ENCODE measurements around the gene CMTR1. TPM values are rescaled to one million over a fixed set of nuclear protein-coding genes. Genes with fewer than 3 reads are reported as not detected.

CMTR1 gene
- total and polyA plus RNA-seq, 2 of the 13 experiments (the other 11 are each of a cell fraction or from before 2014, with no cell fraction given): 19.7 to 55.2 TPM

- BruUV-seq (replicated peaks): no TSS peak
- TF ChIP-seq KDM4B (CRISPR knock-in tag; IDR thresholded peaks at IDR 0.05): no peak
- TF ChIP-seq SETDB1 (CRISPR knock-in tag; IDR thresholded peaks at IDR 0.05; ENCODE audit: borderline replicate concordance): no peak
- no peak for TF ChIP-seq ZNF30 (CRISPR knock-in tag; IDR thresholded peaks at IDR 0.05)
- TF ChIP-seq GTF2F1 (IDR thresholded peaks at IDR 0.05; ENCODE audit: low read length): no peak
- no peak for TF ChIP-seq TFAP4 (IDR thresholded peaks at IDR 0.05; ENCODE audit: borderline replicate concordance, low read depth)
- TF ChIP-seq ZEB1 (IDR thresholded peaks at IDR 0.05; ENCODE audit: insufficient replicate concordance, low read depth): no peak
- no peak for TF ChIP-seq FOSL1 (CRISPR knock-in tag; IDR thresholded peaks at IDR 0.05; ENCODE audit: borderline replicate concordance)
- TF ChIP-seq POLR2G (IDR thresholded peaks at IDR 0.05; ENCODE audit: low read depth, low read length): no peak
- POLR2A ChIA-PET: no interaction called here
- Histone ChIP-seq H3K27me3 (ENCODE audit: control insufficient read depth in 1 of 2, insufficient read depth in 2 of 2, low read length in 2 of 2) (peaks cover 0 to 14% of the 10 kb centered on the region in 2 experiments; a peak in 3 of 5 replicates), H3K9me3 (ENCODE audit: low read length) (no peaks in the 10 kb centered on the region), H3K4me2 (ENCODE audit: low read depth, low read length) (no peak overlapping the region), H3K27ac (ENCODE audit: extremely low read length, insufficient read depth, low read length) (no peak overlapping the region), H3K9ac (ENCODE audit: insufficient read depth, low read depth, low read length) (no peak overlapping the region), H3K4me3 (replicated peaks in 1 of 3; ENCODE audit: insufficient read depth in 1 of 3, low read depth in 2 of 3, low read length in 3 of 3) (no peak overlapping the region), H2AFZ (ENCODE audit: low read length) (no peak overlapping the region), H3K4me1 (ENCODE audit: insufficient read depth, low read length) (no peaks in the 10 kb centered on the region), H3K36me3 (replicated peaks in 1 of 2; ENCODE audit: control insufficient read depth in 1 of 2, insufficient read depth in 2 of 2, low read length in 2 of 2) (no peaks in the 10 kb centered on the region), H4K20me1 (ENCODE audit: insufficient read depth, low read length) (no peaks in the 10 kb centered on the region; the same call in 1 of the 2 replicates), H3K79me2 (ENCODE audit: insufficient read depth, low read length) (no peaks in the 10 kb centered on the region)
- WGBS (ENCODE audit: low lambda C conversion rate): 42% methylated on average over 4 of the region's 4 CpGs
- DNase-seq (ENCODE audit: low spot score) (no peak), FAIRE-seq (no peak), ATAC-seq (no peak)
- CTCF ChIA-PET (ENCODE audit: low intra/inter-chr PET ratio, low total read pairs): no interaction called here
- in situ Hi-C loops (cut with HindIII; ENCODE audit: extremely low pct_ligation_motif_present, low pct_unique_long_range_greater_than_20kb): no loop called here
- intact Hi-C loops (cut with micrococcal nuclease; ENCODE audit: unreplicated experiment): no loop called here
Measured at GRCh38 chr6:37531026-37531425, 98.0 kb downstream of the CMTR1 start.

Other genes starting within 250 kb of the CMTR1 start
- 12.9 and 15.5 TPM in 2 replicates for gene TBC1D22B, start 175.4 kb upstream of the CMTR1 start, total RNA-seq (2016; rRNA removed; fragmentation: Illumina TruSeq; extraction: Trizol)
- gene TBC1D22B, start 175.4 kb upstream of the CMTR1 start, polyA plus RNA-seq (2011; rRNA removed): 8.4 and 9.7 TPM in 2 replicates
- 1.6 and 3.4 TPM in 2 replicates for gene TMEM217, start 175.1 kb upstream of the CMTR1 start, total RNA-seq (2016; rRNA removed; fragmentation: Illumina TruSeq; extraction: Trizol)
- 1.8 and 2.3 TPM in 2 replicates for gene TMEM217, start 175.1 kb upstream of the CMTR1 start, polyA plus RNA-seq (2011; rRNA removed)
- gene RNF8, start 79.2 kb upstream of the CMTR1 start, total RNA-seq (2016; rRNA removed; fragmentation: Illumina TruSeq; extraction: Trizol): 47.6 and 65.7 TPM in 2 replicates
- 18.1 and 21.8 TPM in 2 replicates for gene RNF8, start 79.2 kb upstream of the CMTR1 start, polyA plus RNA-seq (2011; rRNA removed)
- gene CCDC167, start 66.7 kb downstream of the CMTR1 start, total RNA-seq (2016; rRNA removed; fragmentation: Illumina TruSeq; extraction: Trizol): 66.8 and 72.4 TPM in 2 replicates
- gene CCDC167, start 66.7 kb downstream of the CMTR1 start, polyA plus RNA-seq (2011; rRNA removed): 44.0 and 48.4 TPM in 2 replicates

Measured in HepG2 (cell line).